ENCODE measurements around the gene DIDO1. TPM values are rescaled to one million over a fixed set of nuclear protein-coding genes. Genes with fewer than 3 reads are reported as not detected.

The DIDO1 gene
- total and polyA plus RNA-seq, 2 of the 4 experiments (the other 2 are of a cell fraction) = 21.8 to 28.1 TPM

- no peak overlapping the region for H2BK120ac ChIP-seq (ENCODE audit: low read depth, low read length)
- H2AFZ ChIP-seq (replicated peaks; ENCODE audit: low read length, poor library complexity) = no peak overlapping the region
- no peak overlapping the region for H3K4me3 ChIP-seq (ENCODE audit: insufficient read depth, low read depth, low read length)
- no peak overlapping the region for H2BK5ac ChIP-seq (ENCODE audit: low read depth, low read length, poor library complexity, severe bottlenecking)
- no peak overlapping the region for H3K56ac ChIP-seq (ENCODE audit: extremely low read depth, insufficient read depth, low read length)
- intact Hi-C loops (cut with micrococcal nuclease) (no loop called here), dilution Hi-C loops (cut with HindIII; ENCODE audit: low sequenced_read_pairs, unreplicated experiment) (no loop called here), in situ Hi-C loops (cut with MboI; ENCODE audit: low sequenced_read_pairs) (no loop called here)
- H2BK20ac ChIP-seq (ENCODE audit: low read depth, low read length) = no peak overlapping the region
- H3K79me1 ChIP-seq (ENCODE audit: low read depth in 1 of 2, low read length in 2 of 2) = no peaks in the 10 kb centered on the region
- peaks cover 3% of the 10 kb centered on the region; the same call in 1 of the 2 replicates for H3K4me1 ChIP-seq (ENCODE audit: control insufficient read depth, insufficient read depth, low read length)
- ChIA-PET POLR2A (ENCODE audit: unreplicated experiment) (no interaction called here), CTCF (no interaction called here)
- H3K36me3 ChIP-seq (ENCODE audit: control insufficient read depth, insufficient read depth, low read length) = no peaks in the 10 kb centered on the region
- H3K9me1 ChIP-seq (ENCODE audit: insufficient read depth, low read length) = no peaks in the 10 kb centered on the region; the same call in 1 of the 2 replicates
- no peak overlapping the region for H4K91ac ChIP-seq (ENCODE audit: insufficient read depth, low read depth, low read length)
- no peak overlapping the region for H3K18ac ChIP-seq (ENCODE audit: low read depth, low read length)
- no peak overlapping the region for H3K23ac ChIP-seq (ENCODE audit: low read depth, low read length)
- TF ChIP-seq RAD21 (IDR thresholded peaks at IDR 0.05; ENCODE audit: low read length) (no peak), BHLHE40 (IDR thresholded peaks at IDR 0.05; ENCODE audit: low read depth, low read length) (no peak), SMC3 (IDR thresholded peaks at IDR 0.05; ENCODE audit: low read depth, low read length) (no peak), FOS (IDR thresholded peaks at IDR 0.05; ENCODE audit: low read depth, low read length) (no peak), NFE2L2 (IDR thresholded peaks at IDR 0.05; ENCODE audit: low read depth, low read length) (no peak), CEBPB (IDR thresholded peaks at IDR 0.05; ENCODE audit: low read depth, low read length) (no peak)
- no peak overlapping the region for H3K14ac ChIP-seq (replicated peaks; ENCODE audit: low read depth, low read length)
- ATAC-seq (ENCODE audit: low read depth) = no peak
- H3K9me3 ChIP-seq (ENCODE audit: control insufficient read depth, insufficient read depth, low read length) = no peaks in the 10 kb centered on the region
- no peak overlapping the region for H2BK15ac ChIP-seq (ENCODE audit: low read depth, low read length)
- DNase-seq = no peak
- H4K20me1 ChIP-seq (ENCODE audit: insufficient read depth, low read length) = no peaks in the 10 kb centered on the region
- BruUV-seq (replicated peaks) = no TSS peak
- no peak overlapping the region for H2AK9ac ChIP-seq (replicated peaks; ENCODE audit: low read depth, low read length, poor library complexity)
- no peak overlapping the region for H3K4ac ChIP-seq (ENCODE audit: low read depth, low read length)
- H3K9ac ChIP-seq (ENCODE audit: low read depth, low read length) = no peak overlapping the region
- no peak overlapping the region for H4K8ac ChIP-seq (ENCODE audit: low read depth in 2 of 2, low read length in 2 of 2)
- H3K4me2 ChIP-seq (ENCODE audit: low read depth, low read length) = no peak overlapping the region
- WGBS, 2 experiments (ENCODE audit: extremely low coverage in 2 of 2, insufficient read length in 1 of 2) = no CpG with 5 or more reads among the region's 14 CpGs
- no peak overlapping the region for H3K27ac ChIP-seq (ENCODE audit: insufficient read depth, low read length)
- H3K27me3 ChIP-seq (ENCODE audit: control insufficient read depth, insufficient read depth, low read length) = no peaks in the 10 kb centered on the region; the same call in 1 of the 2 replicates
- H4K5ac ChIP-seq (ENCODE audit: low read depth, low read length) = no peak overlapping the region
- H2AK5ac ChIP-seq (ENCODE audit: low read depth, low read length) = no peak overlapping the region
Measured at GRCh38 chr20:62830251-62830650, 96.1 kb downstream of the DIDO1 start.

Data from IMR-90 (cell line).